Endothelial cell (in vitro differentiated cells): ENCODE data around the gene FLOT1. TPM values are rescaled to one million over a fixed set of nuclear protein-coding genes. Genes with fewer than 3 reads are reported as not detected.
"Not testable (repeated sequence)": the region's sequence is repeated elsewhere in the genome, so short reads cannot be mapped to it uniquely, and the experiment has no call there.

Source experiments
- DNase-seq: peaks from one replicate; pipeline ENCODE4 v3.0.0; 2021; ENCODE audit warnings: low spot score
- H3K27ac Mint-ChIP-seq: one replicate; pipeline ENCODE4 v1.8.0; 2021; ENCODE audit warnings: mixed read lengths, inconsistent platforms; ENCODE audit not compliant: unreplicated experiment
- H3K27me3 Mint-ChIP-seq: one replicate; pipeline ENCODE4 v1.8.0; 2021; ENCODE audit warnings: mild to moderate bottlenecking, moderate library complexity, mixed read lengths, inconsistent platforms; ENCODE audit not compliant: unreplicated experiment
- H3K36me3 Mint-ChIP-seq: one replicate; pipeline ENCODE4 v1.8.0; 2021; ENCODE audit warnings: mild to moderate bottlenecking, low read depth, mixed read lengths, inconsistent platforms; ENCODE audit not compliant: unreplicated experiment
- H3K4me1 Mint-ChIP-seq: one replicate; pipeline ENCODE4 v1.8.0; 2021; ENCODE audit warnings: mild to moderate bottlenecking, mixed read lengths, inconsistent platforms; ENCODE audit not compliant: unreplicated experiment
- H3K4me3 Mint-ChIP-seq: one replicate; pipeline ENCODE4 v1.8.0; 2021; ENCODE audit warnings: mild to moderate bottlenecking, mixed read lengths, inconsistent platforms; ENCODE audit not compliant: unreplicated experiment
- H3K9me3 Mint-ChIP-seq: one replicate; pipeline ENCODE4 v1.8.0; 2021; ENCODE audit warnings: mixed read lengths, inconsistent platforms; ENCODE audit not compliant: unreplicated experiment
- total RNA-seq: library from RNA; stranded (reverse); fragmentation: NEBNext Ultra II Directional; extraction: Animal tissue kit (Norgen Biotek cat#: 25700); gene quantifications from one replicate; pipeline ENCODE4 v1.2.1, GENCODE V29; 2021; ENCODE audit not compliant: unreplicated experiment
- TF ChIP-seq, protein P1 (sequence below): fragments of 200-600 bp; sonication (generic); IDR thresholded peaks from one replicate; pipeline ENCODE4 v1.5.0; 2021; ENCODE audit warnings: antibody characterized with exemption; ENCODE audit not compliant: unreplicated experiment

FLOT1 gene
- total RNA-seq, 1 donor from 2014 or later, result 136 TPM

GRCh38 chr6:30721198-30722024 is 21.1 kb downstream of the FLOT1 start:
- peaks cover 22% of the 10 kb centered on the region for H3K27me3 Mint-ChIP-seq
- no peaks in the 10 kb centered on the region for H3K9me3 Mint-ChIP-seq
- H3K36me3 Mint-ChIP-seq, result peaks cover 54% of the 10 kb centered on the region
- H3K4me3 Mint-ChIP-seq, result peak overlapping the region; percentile 99
- H3K27ac Mint-ChIP-seq, result peak overlapping the region; percentile 98
- TF ChIP-seq, protein P1, sequence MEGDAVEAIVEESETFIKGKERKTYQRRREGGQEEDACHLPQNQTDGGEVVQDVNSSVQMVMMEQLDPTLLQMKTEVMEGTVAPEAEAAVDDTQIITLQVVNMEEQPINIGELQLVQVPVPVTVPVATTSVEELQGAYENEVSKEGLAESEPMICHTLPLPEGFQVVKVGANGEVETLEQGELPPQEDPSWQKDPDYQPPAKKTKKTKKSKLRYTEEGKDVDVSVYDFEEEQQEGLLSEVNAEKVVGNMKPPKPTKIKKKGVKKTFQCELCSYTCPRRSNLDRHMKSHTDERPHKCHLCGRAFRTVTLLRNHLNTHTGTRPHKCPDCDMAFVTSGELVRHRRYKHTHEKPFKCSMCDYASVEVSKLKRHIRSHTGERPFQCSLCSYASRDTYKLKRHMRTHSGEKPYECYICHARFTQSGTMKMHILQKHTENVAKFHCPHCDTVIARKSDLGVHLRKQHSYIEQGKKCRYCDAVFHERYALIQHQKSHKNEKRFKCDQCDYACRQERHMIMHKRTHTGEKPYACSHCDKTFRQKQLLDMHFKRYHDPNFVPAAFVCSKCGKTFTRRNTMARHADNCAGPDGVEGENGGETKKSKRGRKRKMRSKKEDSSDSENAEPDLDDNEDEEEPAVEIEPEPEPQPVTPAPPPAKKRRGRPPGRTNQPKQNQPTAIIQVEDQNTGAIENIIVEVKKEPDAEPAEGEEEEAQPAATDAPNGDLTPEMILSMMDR, result peak; percentile 34
- peaks cover 55% of the 10 kb centered on the region for H3K4me1 Mint-ChIP-seq
- peak; percentile 95 for DNase-seq

DNA sequence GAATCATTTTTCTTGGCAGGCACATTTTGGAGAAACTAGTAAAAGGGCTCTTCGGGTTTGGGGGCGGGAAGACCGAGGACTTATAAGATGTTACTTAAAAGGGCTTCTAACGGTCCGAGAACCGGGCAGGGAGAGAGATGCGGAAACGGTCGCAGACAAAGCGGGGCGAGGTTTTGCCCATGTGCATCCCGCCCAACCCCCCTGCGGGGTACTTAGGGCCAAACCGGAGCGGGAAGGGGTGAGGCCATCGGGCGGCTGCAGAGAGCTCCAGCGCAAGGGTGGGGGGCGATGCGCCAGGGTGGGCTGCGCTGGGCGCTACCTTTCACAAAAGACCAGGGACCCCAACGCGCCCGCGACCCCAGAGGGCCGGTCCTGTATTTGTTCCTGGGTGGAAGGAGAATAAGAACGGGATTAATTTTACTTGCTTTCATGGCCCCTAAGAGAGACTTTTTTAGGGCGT is 21.7 kb downstream of the FLOT1 start:
- Mint-ChIP-seq H3K36me3 (peaks cover 54% of the 10 kb centered on the region), H3K27ac (peak overlapping the region; percentile 98), H3K27me3 (peaks cover 22% of the 10 kb centered on the region), H3K4me1 (peaks cover 56% of the 10 kb centered on the region), H3K9me3 (no peaks in the 10 kb centered on the region), H3K4me3 (peak overlapping the region; percentile 99)
- DNase-seq, result peak; percentile 56
- TF ChIP-seq, protein P1, result no peak

DNA sequence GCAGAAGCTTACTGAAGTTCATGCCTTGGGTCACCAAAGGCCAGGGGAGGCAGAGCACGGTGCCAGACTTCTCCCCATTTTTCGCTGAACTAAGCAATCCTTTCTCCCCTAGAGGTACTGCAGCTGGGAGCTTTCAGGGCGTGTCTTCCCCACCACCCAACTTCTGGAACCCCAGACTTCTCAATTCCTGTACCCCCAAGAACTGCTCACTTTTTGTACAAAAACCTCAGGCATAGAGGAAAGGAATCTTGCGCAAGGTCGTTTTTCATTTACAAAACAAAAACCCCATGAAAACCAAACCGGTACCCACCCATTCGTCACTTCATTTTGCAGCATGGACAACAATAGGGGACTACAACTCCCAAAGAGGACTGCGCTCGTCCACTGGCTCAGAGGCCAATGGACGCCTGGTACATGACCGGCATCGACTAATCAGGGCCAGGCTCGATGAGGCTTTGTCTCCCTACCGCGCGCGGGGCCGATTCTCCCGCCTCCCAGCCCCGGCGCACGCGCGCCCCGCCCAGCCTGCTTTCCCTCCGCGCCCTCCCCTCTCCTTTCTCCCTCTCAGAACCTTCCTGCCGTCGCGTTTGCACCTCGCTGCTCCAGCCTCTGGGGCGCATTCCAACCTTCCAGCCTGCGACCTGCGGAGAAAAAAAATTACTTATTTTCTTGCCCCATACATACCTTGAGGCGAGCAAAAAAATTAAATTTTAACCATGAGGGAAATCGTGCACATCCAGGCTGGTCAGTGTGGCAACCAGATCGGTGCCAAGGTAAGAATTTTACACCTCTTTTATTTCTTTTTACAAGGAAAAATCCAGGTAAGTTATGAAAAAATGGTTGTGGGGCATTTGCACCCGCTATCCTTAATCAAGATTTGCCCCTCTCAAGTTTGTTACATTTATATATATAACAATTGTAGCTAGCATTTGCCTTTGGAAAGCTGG is 22.4 kb downstream of the FLOT1 start, which contains the start of gene TUBB:
Gene TUBB, plus strand, starts transcription at position 562 of the 947 bp plus-strand sequence. Its CDS starts 155 bp downstream, at position 717.
- peaks cover 51% of the 10 kb centered on the region for H3K36me3 Mint-ChIP-seq
- peak; percentile 96 for DNase-seq

DNA sequence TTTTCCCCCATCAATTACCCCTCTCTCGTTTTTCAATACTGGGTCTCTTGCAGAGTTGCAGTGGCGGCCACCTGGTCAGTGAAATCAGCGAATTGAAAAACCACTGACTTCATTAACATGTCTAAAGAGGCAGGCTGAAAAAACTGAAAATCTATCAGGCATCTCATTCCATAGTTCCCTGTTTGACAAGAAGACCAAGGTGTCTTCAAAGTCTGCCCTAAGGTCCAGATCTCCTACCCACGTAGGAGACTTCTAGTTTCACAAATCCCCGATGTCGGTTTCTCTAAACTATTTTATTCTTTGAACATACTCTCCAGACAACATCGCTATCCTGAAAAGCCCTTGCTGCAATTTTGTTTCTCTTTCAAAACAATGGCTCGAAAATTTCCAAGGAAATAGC is 23.1 kb downstream of the FLOT1 start:
- Mint-ChIP-seq H3K9me3 (no peaks in the 10 kb centered on the region), H3K27ac (peak overlapping the region; percentile 98), H3K36me3 (peaks cover 48% of the 10 kb centered on the region), H3K27me3 (peaks cover 16% of the 10 kb centered on the region), H3K4me3 (peak overlapping the region; percentile 99), H3K4me1 (peaks cover 48% of the 10 kb centered on the region)
- TF ChIP-seq, protein P1, result no peak
- no peak for DNase-seq

More for the DNA sequence above, 22.4 kb downstream of the FLOT1 start, which contains the start of gene TUBB:
- Mint-ChIP-seq H3K9me3 (no peaks in the 10 kb centered on the region), H3K27me3 (peaks cover 18% of the 10 kb centered on the region), H3K4me1 (peaks cover 53% of the 10 kb centered on the region), H3K27ac (peak within 1 kb of the TSS; percentile 98), H3K4me3 (peak within 1 kb of the TSS; percentile 99)
- TF ChIP-seq, protein P1, result no peak

- H3K9me3 Mint-ChIP-seq, result not testable (repeated sequence)
- peaks cover 35% of the 10 kb centered on the region for H3K4me1 Mint-ChIP-seq
These were observed 24.4 kb downstream of the FLOT1 start for GRCh38 chr6:30717845-30718720.

More at GRCh38 chr6:30717845-30718720, 24.4 kb downstream of the FLOT1 start:
- peak overlapping the region; percentile 99 for H3K4me3 Mint-ChIP-seq
- peaks cover 44% of the 10 kb centered on the region for H3K36me3 Mint-ChIP-seq
- not testable (repeated sequence) for DNase-seq, H3K27me3 Mint-ChIP-seq
- peak overlapping the region; percentile 99 for H3K27ac Mint-ChIP-seq
